IPS-11a (cell line): ENCODE data around the gene PAPPA2.

Source experiments
- H3K4me3 ChIP-seq: one replicate; pipeline ENCODE4 v1.5.1; 2013; ENCODE audit warnings: low read depth, low read length, control low read depth

The PAPPA2 gene

GRCh38 chr1:176796583-176796982, 333.6 kb downstream of the PAPPA2 start:
- H3K4me3 ChIP-seq, result no peak overlapping the region

- no peak overlapping the region for H3K4me3 ChIP-seq
These were observed 336.4 kb downstream of the PAPPA2 start for GRCh38 chr1:176799327-176799726.

DNA sequence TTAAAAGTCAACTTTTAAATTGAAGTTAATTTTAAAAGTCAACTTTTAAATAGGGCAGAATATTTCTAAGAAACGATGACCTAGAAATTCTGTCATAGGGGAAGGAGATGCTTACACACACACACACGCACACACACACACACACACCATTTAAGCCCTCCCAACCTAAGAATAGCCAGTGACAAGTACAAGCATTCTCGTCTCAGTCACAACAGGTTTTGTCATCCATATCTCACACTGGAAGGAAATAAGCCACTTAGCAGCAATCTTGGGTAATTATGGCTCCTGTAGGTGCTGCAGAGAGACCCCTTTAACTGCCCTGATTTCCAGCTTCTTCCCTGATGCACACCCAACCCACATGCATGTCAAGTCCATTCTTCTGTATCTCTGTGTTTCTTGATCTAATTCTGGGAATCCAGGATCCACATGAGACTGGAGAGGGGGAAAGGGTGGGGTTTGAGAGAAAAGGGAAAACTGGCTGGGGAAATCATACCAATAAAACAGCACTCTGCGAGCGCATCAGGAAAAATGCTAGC, 338.1 kb downstream of the PAPPA2 start:
- no peak overlapping the region for H3K4me3 ChIP-seq

- H3K4me3 ChIP-seq, result no peak overlapping the region
These were observed 338.6 kb downstream of the PAPPA2 start for GRCh38 chr1:176801514-176802020.

GRCh38 chr1:176802316-176802715, 339.3 kb downstream of the PAPPA2 start:
- no peak overlapping the region for H3K4me3 ChIP-seq

DNA sequence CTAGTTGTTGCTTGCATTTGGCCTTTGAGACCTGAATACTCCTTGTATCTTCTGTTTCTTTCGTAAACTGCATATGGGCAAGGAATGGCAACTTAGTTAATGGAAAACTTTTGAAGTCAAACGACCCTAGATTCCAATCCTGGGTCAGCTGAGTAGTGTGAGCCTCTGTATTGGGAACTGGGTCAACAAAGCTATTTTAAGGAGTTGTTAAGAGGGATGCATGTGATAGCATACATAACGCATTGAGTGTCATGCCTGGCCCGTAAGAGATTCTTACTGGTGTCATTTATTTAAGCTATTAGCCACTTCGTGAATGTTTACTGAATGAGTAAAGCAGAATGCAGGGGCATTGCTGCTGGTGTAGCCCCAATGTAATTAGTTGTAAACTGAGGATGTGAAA, 340.1 kb downstream of the PAPPA2 start:
- no peak overlapping the region for H3K4me3 ChIP-seq

GRCh38 chr1:176803596-176803995, 340.6 kb downstream of the PAPPA2 start:
- no peak overlapping the region for H3K4me3 ChIP-seq

GRCh38 chr1:176809292-176809691, 346.3 kb downstream of the PAPPA2 start:
- no peak overlapping the region for H3K4me3 ChIP-seq

DNA sequence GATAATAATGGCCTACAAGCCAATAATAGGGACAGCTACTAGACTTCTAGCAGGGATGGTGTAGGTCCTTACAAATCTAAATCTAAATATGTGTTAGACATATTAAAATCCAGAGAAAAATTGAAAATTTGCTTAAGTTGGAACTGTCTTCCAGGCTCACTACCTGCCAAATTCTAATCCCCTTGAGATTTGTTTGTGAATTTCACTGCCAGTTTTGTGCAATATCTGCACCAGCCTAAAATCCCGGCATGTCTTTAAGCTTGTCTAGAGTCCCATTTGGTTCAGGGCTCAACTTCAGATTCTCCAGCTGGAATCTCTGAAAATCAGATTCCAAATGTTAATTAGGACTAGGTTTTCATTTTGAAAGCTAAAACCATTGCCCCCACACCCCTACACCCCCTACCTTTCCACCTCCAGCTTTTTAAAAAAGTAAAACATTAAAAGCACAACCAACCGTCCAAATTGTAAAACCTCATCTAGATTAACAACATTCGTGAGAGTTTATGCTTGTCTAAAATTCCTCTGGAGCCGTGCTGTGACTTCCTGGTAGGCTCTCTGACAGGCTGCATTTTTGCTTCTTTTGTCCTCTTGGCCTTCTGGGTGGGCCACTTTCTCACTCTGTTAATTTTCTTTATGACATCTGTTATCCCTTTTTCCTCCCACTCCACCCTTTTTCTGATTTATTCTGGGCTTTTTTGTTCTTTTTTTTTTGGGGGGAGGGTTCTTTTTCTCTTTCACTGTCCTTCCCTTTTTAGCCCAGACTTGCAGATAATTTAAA, 348.7 kb downstream of the PAPPA2 start:
- no peak overlapping the region for H3K4me3 ChIP-seq

- H3K4me3 ChIP-seq, result no peak overlapping the region
These were observed 352.6 kb downstream of the PAPPA2 start for GRCh38 chr1:176815621-176816020.

- H3K4me3 ChIP-seq, result no peak overlapping the region
These were observed 353.3 kb downstream of the PAPPA2 start for GRCh38 chr1:176816232-176816631.

- no peak overlapping the region for H3K4me3 ChIP-seq
These were observed 357.5 kb downstream of the PAPPA2 start for GRCh38 chr1:176820391-176821031.

DNA sequence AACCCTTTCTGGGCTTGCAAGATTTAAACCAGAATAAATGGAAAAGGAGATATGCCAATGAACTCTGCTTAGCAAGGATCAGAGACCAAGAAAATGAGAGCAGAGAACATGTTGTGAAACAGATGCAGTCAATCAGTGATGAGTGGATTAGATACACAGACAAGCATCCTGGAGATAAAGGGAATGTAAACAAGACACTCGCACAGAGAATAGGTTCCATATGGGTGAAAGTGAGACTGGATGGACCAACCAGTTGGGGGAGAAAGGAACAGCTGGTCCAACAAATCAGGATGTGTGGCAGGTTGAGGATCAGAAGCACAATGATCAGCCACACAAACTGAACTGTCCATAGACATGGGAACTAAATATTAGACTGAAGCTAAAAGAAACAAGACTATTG, 363.3 kb downstream of the PAPPA2 start:
- H3K4me3 ChIP-seq, result no peak overlapping the region

- no peak overlapping the region for H3K4me3 ChIP-seq
These were observed 366.3 kb downstream of the PAPPA2 start for GRCh38 chr1:176829261-176829660.

GRCh38 chr1:176831150-176831549, 368.2 kb downstream of the PAPPA2 start:
- no peak overlapping the region for H3K4me3 ChIP-seq

GRCh38 chr1:176837708-176838107, 374.7 kb downstream of the PAPPA2 start:
- H3K4me3 ChIP-seq, result no peak overlapping the region

GRCh38 chr1:176838276-176838995, 375.5 kb downstream of the PAPPA2 start:
- no peak overlapping the region for H3K4me3 ChIP-seq

DNA sequence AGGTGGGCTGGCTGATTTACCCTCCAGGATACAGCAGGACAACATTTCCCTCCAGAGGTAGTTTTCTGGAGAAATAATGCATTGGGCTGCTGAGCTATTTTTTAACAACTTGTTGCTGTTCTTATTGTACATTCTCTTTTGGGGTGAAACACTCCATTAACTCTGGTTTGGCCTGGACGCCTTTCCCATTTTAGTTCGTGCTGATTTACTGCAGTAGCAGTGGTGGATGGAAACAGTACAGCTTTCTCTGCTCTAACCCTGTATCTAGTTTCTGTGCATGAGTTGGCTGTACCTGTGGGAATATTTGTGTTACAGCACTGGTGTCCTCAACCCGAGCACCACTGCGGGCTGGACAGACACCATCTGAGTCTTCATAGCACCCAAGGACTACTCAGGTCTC, 376.2 kb downstream of the PAPPA2 start:
- no peak overlapping the region for H3K4me3 ChIP-seq

GRCh38 chr1:176841238-176841637, 378.3 kb downstream of the PAPPA2 start:
- H3K4me3 ChIP-seq, result no peak overlapping the region

GRCh38 chr1:176843352-176844297, 380.6 kb downstream of the PAPPA2 start:
- H3K4me3 ChIP-seq, result no peak overlapping the region
